ENCODE results near the gene LHX1. TPM values are rescaled to one million over a fixed set of nuclear protein-coding genes. Genes with fewer than 3 reads are reported as not detected.

LHX1 gene
- polyA plus RNA-seq, 1 donor from 2014 or later = 2.5 TPM

- no peak overlapping the region for H3K4me2 ChIP-seq (ENCODE audit: low read length)
- H2AFZ ChIP-seq (ENCODE audit: low read depth, low read length) = no peak overlapping the region
- H3K36me3 ChIP-seq (ENCODE audit: insufficient read depth, low read length) = peaks cover 8% of the 10 kb centered on the region
- no peaks in the 10 kb centered on the region for H3K79me2 ChIP-seq (replicated peaks; ENCODE audit: insufficient read depth, low read length)
- no peaks in the 10 kb centered on the region for H3F3A ChIP-seq (ENCODE audit: insufficient read depth, low read length, poor library complexity, severe bottlenecking)
- H3K27me3 ChIP-seq (ENCODE audit: insufficient read depth, low read depth, low read length) = no peaks in the 10 kb centered on the region
- no peaks in the 10 kb centered on the region for H3K9me2 ChIP-seq (ENCODE audit: insufficient read depth, low read length)
- no peaks in the 10 kb centered on the region for H3K9me3 ChIP-seq (ENCODE audit: low read length)
- H4K20me1 ChIP-seq (ENCODE audit: insufficient read depth) = no peaks in the 10 kb centered on the region
- no peak for TF ChIP-seq POLR2AphosphoS5 (IDR thresholded peaks at IDR 0.05)
- TF ChIP-seq, protein P1, sequence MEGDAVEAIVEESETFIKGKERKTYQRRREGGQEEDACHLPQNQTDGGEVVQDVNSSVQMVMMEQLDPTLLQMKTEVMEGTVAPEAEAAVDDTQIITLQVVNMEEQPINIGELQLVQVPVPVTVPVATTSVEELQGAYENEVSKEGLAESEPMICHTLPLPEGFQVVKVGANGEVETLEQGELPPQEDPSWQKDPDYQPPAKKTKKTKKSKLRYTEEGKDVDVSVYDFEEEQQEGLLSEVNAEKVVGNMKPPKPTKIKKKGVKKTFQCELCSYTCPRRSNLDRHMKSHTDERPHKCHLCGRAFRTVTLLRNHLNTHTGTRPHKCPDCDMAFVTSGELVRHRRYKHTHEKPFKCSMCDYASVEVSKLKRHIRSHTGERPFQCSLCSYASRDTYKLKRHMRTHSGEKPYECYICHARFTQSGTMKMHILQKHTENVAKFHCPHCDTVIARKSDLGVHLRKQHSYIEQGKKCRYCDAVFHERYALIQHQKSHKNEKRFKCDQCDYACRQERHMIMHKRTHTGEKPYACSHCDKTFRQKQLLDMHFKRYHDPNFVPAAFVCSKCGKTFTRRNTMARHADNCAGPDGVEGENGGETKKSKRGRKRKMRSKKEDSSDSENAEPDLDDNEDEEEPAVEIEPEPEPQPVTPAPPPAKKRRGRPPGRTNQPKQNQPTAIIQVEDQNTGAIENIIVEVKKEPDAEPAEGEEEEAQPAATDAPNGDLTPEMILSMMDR (IDR thresholded peaks at IDR 0.05; ENCODE audit: poor library complexity, severe bottlenecking) = no peak
- TF ChIP-seq SMC3 (conservative IDR thresholded peaks at IDR 0.05; ENCODE audit: poor library complexity) = no peak
- no peak for TF ChIP-seq MXI1 (conservative IDR thresholded peaks at IDR 0.05; ENCODE audit: poor library complexity, severe bottlenecking)
- TF ChIP-seq EZH2 (IDR thresholded peaks at IDR 0.05; ENCODE audit: borderline replicate concordance, insufficient read depth, low read length, poor library complexity, severe bottlenecking) = no peak
- no peak for TF ChIP-seq EP300 (conservative IDR thresholded peaks at IDR 0.05; ENCODE audit: poor library complexity, severe bottlenecking)
- TF ChIP-seq REST (IDR thresholded peaks at IDR 0.05; ENCODE audit: borderline replicate concordance) = no peak
- TF ChIP-seq TAF1 (IDR thresholded peaks at IDR 0.05; ENCODE audit: low read depth) = no peak
- no peak for TF ChIP-seq RAD21 (conservative IDR thresholded peaks at IDR 0.05)
- no peak overlapping the region for H3K4me3 ChIP-seq (ENCODE audit: low read length)
- H3K27ac ChIP-seq (ENCODE audit: low read length) = no peak overlapping the region
- no peak overlapping the region for H3K9ac ChIP-seq (ENCODE audit: low read length)
Observed at GRCh38 chr17:36989173-36989572, 51.9 kb downstream of the LHX1 start.

GRCh38 chr17:36992701-36993100 is 55.4 kb downstream of the LHX1 start:
- no peaks in the 10 kb centered on the region for H3K79me2 ChIP-seq (replicated peaks; ENCODE audit: insufficient read depth, low read length)

More at GRCh38 chr17:36992701-36993100, 55.4 kb downstream of the LHX1 start:
- Histone ChIP-seq H3F3A (ENCODE audit: insufficient read depth, low read length, poor library complexity, severe bottlenecking) (no peaks in the 10 kb centered on the region), H4K20me1 (ENCODE audit: insufficient read depth) (no peaks in the 10 kb centered on the region), H3K4me3 (ENCODE audit: low read length) (no peak overlapping the region), H3K27me3 (ENCODE audit: insufficient read depth, low read depth, low read length) (no peaks in the 10 kb centered on the region), H3K36me3 (ENCODE audit: insufficient read depth, low read length) (peaks cover 13% of the 10 kb centered on the region), H3K4me2 (ENCODE audit: low read length) (no peak overlapping the region), H3K27ac (ENCODE audit: low read length) (no peak overlapping the region), H3K9ac (ENCODE audit: low read length) (no peak overlapping the region), H2AFZ (ENCODE audit: low read depth, low read length) (no peak overlapping the region), H3K9me2 (ENCODE audit: insufficient read depth, low read length) (no peaks in the 10 kb centered on the region), H3K9me3 (ENCODE audit: low read length) (no peaks in the 10 kb centered on the region)
- TF ChIP-seq EZH2 (IDR thresholded peaks at IDR 0.05; ENCODE audit: borderline replicate concordance, insufficient read depth, low read length, poor library complexity, severe bottlenecking) (no peak), RAD21 (conservative IDR thresholded peaks at IDR 0.05) (no peak), REST (IDR thresholded peaks at IDR 0.05; ENCODE audit: borderline replicate concordance) (no peak), TAF1 (IDR thresholded peaks at IDR 0.05; ENCODE audit: low read depth) (no peak), EP300 (conservative IDR thresholded peaks at IDR 0.05; ENCODE audit: poor library complexity, severe bottlenecking) (no peak), MXI1 (conservative IDR thresholded peaks at IDR 0.05; ENCODE audit: poor library complexity, severe bottlenecking) (no peak), SMC3 (conservative IDR thresholded peaks at IDR 0.05; ENCODE audit: poor library complexity) (no peak), POLR2AphosphoS5 (IDR thresholded peaks at IDR 0.05) (no peak)
- TF ChIP-seq, protein P1 (IDR thresholded peaks at IDR 0.05; ENCODE audit: poor library complexity, severe bottlenecking) = no peak
